Middle frontal gyrus (tissue), 1 donor: ENCODE results near the gene MAMSTR.
"Not testable (repeated sequence)": the region's sequence is repeated elsewhere in the genome, so short reads cannot be mapped to it uniquely, and the experiment has no call there.

Experiments used
- DNase-seq: peaks from one replicate; pipeline ENCODE4 v3.0.0-alpha.2; 2015; ENCODE audit warnings: low spot score; ENCODE audit errors: extremely low spot score

The MAMSTR gene

GRCh38 chr19:48718711-48719231 is 754 bp downstream of the MAMSTR start:
- no peak for DNase-seq

- DNase-seq, result not testable (repeated sequence)
Observed at GRCh38 chr19:48718106-48718505, 1.4 kb downstream of the MAMSTR start.

- peak; percentile 42 for DNase-seq
Observed at GRCh38 chr19:48716562-48717291, 2.8 kb downstream of the MAMSTR start.

DNA sequence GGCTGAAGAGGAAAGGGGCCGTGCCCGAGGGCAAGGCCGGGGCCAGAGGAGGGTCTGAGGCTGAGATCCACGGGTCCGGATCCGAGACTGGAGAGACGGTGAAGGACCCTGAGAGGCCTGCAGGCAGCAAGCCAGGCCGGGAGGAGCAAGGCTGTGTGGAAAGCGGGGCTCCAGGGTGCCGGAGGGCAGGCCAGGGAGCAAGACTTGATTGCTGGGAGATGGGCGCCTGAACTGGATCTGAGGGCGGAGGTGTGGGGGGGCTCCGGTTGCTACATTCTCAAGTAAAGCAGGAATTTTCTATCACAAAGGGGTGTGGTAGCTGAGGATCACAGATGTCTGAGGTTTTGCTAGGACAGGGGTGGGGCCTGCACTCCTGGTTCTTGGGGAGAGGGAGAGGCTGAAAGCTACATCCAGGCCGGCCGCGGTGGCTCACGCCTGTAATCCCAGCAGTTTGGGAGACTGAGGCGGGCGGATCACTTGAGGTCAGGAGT is 3.8 kb downstream of the MAMSTR start:
- DNase-seq, result no peak

- no peak for DNase-seq
Observed at GRCh38 chr19:48714759-48715675, 4.5 kb downstream of the MAMSTR start.

- DNase-seq, result peak; percentile 96
Observed at GRCh38 chr19:48713864-48714755, 5.4 kb downstream of the MAMSTR start.

DNA sequence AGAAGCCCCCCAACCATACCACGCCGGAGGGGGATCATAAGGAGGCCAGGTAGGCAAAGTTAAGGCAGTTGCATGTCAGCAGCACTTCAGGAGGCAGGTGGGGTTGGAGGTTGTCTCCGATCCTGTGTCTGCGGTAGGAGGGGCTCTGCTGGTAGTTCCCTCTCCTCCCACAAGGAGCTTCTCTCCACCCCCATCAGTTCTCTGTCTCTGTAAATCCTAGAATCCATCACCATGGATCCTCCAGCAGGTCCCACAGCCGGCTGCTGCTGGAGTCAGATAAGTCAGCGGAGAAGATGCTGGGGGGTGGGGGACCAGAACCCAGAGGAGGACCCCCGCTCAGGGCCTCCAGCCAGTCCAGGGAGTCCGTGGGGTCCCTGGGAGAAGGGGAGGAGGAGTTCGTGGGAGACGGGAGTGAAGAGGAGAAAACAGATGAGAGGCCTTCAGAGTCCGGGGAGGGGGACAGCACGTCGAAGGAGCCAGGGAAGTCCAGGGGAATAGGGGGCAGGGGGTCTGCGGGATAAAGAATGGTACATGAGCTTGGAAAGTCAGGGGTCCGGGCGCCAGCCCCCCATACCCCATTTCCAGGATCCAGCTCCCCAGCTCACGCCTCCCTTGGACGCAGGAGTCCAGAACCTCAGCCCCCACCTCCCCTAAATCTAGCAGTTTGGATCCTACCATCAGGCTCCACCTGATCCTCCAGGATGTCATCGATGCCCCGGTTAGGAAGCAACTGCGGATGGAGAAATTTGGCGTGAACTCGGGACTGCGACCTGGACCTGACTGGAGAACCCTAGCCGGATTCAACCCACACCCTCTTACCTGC is 6.3 kb downstream of the MAMSTR start:
- DNase-seq, result no peak

- DNase-seq, result no peak
Observed at GRCh38 chr19:48711106-48711662, 8.3 kb downstream of the MAMSTR start.

DNA sequence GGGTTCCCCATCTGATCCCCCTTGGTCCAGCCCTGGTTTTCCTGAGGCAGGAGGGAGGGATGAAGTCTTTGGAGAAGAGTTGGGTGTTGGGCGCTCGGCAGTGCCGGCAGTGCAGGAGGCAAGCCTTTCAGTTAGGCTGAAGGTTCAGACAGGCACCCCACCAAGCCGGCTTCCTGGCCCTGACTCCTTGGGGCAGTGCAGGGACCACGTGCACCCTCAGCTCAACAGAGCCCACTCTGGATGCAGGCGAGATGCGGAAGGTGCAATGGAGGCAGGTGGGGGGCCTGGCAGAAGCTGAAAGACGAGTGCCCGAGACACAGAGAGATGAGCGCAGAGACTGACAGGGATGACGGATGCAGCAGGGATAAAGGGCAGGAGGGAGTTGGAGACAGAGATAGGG is 11.1 kb downstream of the MAMSTR start:
- DNase-seq, result no peak

DNA sequence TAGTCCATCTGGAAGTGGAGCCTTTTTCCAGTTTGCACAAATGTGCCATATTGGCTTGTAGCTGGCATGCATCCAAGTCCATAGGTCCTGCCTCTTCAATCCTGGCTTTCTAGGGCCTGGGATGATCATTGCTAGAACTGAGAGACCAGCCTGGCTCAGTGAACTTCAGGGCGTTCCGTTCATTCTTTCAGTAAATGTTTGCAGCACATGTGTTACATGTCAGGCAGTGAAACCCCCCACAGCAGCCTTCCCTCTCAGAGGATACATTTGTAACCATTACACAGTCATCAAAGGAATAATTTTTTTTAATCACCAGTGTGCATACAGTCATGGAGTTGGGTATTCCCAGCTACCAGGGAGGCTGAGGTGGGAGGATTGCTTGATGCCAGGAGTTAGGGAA is 14.1 kb downstream of the MAMSTR start:
- DNase-seq, result no peak

- DNase-seq, result no peak
Observed at GRCh38 chr19:48703316-48703715, 16.2 kb downstream of the MAMSTR start.

DNA sequence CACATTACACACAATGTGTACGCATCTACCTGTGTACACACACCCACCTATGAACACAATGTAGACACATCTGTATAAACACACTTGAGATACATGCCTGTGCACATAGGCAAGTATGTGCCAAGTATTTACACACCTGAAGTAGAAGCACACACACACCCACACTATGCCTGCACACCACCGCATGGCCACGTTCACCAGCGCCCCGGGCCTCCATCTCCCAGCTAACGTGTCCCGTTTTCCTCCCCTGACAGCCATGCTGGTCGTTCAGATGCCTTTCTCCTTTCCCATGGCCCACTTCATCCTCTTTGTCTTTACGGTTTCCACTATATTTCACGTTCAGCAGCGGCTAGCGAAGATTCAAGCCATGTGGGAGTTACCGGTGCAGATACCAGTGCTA is 16.8 kb downstream of the MAMSTR start:
- no peak for DNase-seq

DNA sequence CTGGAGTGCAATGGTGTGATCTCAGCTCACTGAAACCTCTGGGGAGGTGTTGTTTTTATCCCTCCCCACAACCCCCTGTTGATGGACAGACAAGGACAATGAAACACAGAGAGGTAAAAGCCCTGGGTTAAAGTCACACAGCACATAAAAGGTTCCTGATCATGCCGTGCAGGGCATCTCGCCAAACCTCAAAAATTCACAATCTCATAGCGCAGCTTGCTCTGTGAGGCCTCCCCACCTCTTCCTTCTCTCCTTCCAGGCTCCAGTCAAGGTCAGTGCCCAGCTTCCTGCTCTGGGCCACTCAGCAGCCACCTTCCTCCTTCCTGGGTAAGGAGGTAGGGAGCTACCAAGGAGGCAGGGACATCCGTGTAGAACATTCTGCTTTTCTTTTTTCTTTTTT is 21.5 kb downstream of the MAMSTR start:
- no peak for DNase-seq

DNA sequence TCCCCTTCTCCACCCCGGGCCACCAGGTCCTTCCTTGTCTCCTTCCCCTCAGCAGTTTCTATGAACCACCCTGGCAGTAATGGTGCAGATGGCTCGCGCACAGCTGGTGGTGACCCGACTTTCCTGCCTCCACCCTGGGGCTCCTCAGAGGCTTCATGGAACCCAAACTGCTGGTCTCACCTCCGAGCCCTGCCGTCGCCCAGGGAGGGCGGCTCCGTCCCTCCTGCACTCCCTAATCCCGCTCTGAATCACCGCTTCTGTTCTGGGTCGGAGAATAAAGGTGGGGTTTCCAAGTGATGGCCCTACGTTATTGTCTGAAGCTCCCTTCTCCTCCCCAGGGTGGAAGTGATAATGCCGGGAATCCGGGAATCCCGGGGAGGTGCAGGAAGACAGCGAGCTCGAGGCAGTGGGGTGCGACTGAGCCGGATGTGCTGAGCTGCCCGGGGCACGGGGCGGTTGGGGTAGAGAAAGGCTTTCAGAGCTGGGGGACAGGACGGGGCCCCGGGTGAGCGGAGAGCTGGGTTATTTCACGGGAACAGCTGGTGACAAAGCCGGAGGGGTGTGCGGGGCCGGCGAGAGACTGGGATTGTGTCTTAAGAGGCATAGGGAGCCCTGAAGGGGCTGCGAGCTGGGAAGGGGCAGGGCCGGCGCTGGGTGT is 23.0 kb downstream of the MAMSTR start:
- DNase-seq, result no peak

DNA sequence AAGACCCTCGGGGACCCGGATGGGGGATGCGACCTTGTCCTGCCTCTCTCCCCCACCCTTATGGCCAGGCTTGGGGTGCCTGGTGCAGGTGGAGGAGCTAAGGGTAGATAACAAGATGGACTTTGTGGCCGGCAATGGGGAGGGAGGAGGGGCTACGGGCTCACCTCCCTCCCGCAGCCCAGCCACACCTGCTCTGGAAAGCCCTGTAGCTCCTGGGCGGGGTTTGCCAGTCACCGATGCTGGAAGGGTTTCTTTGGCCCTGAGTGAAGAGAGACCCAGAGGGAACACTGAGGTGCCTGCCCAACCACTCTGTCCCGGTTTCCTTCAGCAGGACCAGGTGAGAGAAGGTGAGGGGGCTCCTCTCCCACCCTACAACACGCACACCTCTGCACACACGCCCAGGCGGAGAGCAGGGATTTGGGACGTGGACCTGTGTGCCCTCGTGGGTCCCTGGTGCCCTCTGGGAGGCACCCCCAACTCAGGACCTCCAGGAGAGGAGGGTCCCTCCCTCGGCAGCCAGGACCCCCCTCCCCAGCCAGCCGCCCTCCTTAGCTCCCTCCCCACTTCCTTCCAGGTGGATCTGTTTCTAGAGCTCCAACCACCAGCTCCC is 23.7 kb downstream of the MAMSTR start, which contains the start of gene FUT2:
Gene FUT2 (plus strand): TSS at position 229 of the 610 bp plus-strand sequence. CDS start 6,986 bp downstream, outside the sequence.
- no peak for DNase-seq

- DNase-seq, result not testable (repeated sequence)
Observed at GRCh38 chr19:48693629-48694028, 25.9 kb downstream of the MAMSTR start.

DNA sequence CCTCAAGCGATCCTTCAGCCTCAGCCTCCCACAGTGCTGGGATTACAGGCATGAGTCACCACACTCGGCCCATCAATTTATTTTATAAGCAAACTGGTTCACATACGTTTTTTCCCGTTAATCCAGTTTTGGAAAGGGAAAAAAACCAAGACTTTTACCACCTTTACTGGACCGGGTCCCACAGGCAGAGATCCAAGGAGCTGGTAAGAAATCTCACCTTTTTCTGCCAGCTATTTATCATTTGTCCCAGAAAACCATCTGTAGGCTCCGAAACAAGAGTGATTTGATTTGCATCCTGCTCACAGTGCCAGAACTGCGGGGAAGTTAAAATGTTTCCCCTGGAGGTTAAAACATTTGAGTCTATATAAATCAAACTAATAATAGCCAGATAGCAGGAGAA is 30.1 kb downstream of the MAMSTR start:
- DNase-seq, result no peak

GRCh38 chr19:48687776-48688175 is 31.7 kb downstream of the MAMSTR start:
- no peak for DNase-seq

DNA sequence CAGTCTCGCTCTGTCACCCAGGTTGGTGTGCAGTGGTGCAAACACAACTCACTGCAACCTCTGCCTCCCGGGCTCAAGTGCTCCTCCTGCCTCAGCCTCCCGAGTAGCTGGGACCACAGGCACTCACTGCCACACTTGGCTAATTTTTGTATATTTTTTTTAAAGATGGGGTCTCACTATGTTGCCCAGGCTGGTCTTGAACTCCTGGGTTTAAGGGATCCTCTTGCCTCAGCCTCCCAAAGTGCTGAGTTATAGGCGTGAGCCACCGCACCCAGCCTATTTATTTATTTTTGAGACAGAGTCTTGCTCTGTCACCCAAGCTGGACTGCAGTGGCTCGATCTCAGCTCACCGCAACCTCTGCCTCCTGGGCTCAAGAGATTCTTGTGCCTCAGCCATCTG is 32.9 kb downstream of the MAMSTR start:
- not testable (repeated sequence) for DNase-seq
